Nephron progenitor cell (in vitro differentiated cells): ENCODE data around the gene HEPH.
A peak's percentile ranks its signal among the peaks of the same experiment; 100 is the strongest.

Experiments
- DNase-seq: peaks from one replicate; pipeline ENCODE4 v3.0.0; 2021
- H3K27ac Mint-ChIP-seq: 2 replicates; pipeline ENCODE4 v1.8.0; 2021; ENCODE audit warnings: mild to moderate bottlenecking, moderate library complexity, mixed read lengths
- H3K27me3 Mint-ChIP-seq: 2 replicates; pipeline ENCODE4 v1.8.0; 2021; ENCODE audit warnings: mild to moderate bottlenecking, low read depth, mixed read lengths; ENCODE audit not compliant: poor library complexity
- H3K36me3 Mint-ChIP-seq: 2 replicates; pipeline ENCODE4 v1.8.0; 2021; ENCODE audit warnings: low read depth, mixed read lengths
- H3K4me1 Mint-ChIP-seq: 2 replicates; pipeline ENCODE4 v1.8.0; 2021; ENCODE audit warnings: mixed read lengths
- H3K4me3 Mint-ChIP-seq: 2 replicates; pipeline ENCODE4 v1.8.0; 2021; ENCODE audit warnings: mild to moderate bottlenecking, moderate library complexity, mixed read lengths
- H3K9me3 Mint-ChIP-seq: 2 replicates; pipeline ENCODE4 v1.8.0; 2021; ENCODE audit warnings: mild to moderate bottlenecking, moderate library complexity, mixed read lengths
- TF ChIP-seq, protein P1 (sequence below): fragments of 200-600 bp; sonication (generic); IDR thresholded peaks from 2 replicates; pipeline ENCODE4 v1.5.0; 2021; ENCODE audit warnings: antibody characterized with exemption

Gene HEPH

DNA sequence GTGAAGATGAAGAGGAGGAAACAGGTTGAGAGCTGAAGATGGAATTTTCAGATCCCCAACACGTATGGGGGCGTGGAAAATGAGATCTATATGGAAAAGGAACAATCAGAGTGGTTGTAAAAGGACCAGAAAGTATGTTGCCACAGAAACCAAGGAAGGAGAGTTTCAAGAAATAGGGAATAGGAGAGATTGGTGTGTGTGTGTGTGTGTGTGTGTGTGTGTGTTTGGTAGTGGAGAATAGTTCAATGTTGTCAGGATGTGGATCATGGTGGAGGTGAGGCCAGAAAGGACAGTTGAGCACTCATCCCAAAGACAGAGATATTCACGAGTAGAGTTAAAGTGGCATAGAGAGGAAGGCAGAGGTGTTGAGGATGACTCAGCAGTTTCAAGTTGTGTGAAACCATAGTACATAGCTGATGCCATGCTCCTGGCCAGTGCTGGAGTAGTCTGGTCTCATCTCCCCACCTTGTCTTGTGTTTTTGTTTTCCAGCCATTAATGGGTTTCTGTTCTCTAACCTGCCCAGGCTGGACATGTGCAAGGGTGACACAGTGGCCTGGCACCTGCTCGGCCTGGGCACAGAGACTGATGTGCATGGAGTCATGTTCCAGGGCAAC is 36.1 kb downstream of the HEPH start:
- TF ChIP-seq, protein P1, sequence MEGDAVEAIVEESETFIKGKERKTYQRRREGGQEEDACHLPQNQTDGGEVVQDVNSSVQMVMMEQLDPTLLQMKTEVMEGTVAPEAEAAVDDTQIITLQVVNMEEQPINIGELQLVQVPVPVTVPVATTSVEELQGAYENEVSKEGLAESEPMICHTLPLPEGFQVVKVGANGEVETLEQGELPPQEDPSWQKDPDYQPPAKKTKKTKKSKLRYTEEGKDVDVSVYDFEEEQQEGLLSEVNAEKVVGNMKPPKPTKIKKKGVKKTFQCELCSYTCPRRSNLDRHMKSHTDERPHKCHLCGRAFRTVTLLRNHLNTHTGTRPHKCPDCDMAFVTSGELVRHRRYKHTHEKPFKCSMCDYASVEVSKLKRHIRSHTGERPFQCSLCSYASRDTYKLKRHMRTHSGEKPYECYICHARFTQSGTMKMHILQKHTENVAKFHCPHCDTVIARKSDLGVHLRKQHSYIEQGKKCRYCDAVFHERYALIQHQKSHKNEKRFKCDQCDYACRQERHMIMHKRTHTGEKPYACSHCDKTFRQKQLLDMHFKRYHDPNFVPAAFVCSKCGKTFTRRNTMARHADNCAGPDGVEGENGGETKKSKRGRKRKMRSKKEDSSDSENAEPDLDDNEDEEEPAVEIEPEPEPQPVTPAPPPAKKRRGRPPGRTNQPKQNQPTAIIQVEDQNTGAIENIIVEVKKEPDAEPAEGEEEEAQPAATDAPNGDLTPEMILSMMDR = no peak
- Mint-ChIP-seq H3K27ac (peak overlapping the region; percentile 46), H3K4me3 (no peak overlapping the region), H3K36me3 (peaks cover 24% of the 10 kb centered on the region), H3K27me3 (no peaks in the 10 kb centered on the region), H3K4me1 (no peaks in the 10 kb centered on the region), H3K9me3 (peaks cover 19% of the 10 kb centered on the region)
- DNase-seq = no peak

DNA sequence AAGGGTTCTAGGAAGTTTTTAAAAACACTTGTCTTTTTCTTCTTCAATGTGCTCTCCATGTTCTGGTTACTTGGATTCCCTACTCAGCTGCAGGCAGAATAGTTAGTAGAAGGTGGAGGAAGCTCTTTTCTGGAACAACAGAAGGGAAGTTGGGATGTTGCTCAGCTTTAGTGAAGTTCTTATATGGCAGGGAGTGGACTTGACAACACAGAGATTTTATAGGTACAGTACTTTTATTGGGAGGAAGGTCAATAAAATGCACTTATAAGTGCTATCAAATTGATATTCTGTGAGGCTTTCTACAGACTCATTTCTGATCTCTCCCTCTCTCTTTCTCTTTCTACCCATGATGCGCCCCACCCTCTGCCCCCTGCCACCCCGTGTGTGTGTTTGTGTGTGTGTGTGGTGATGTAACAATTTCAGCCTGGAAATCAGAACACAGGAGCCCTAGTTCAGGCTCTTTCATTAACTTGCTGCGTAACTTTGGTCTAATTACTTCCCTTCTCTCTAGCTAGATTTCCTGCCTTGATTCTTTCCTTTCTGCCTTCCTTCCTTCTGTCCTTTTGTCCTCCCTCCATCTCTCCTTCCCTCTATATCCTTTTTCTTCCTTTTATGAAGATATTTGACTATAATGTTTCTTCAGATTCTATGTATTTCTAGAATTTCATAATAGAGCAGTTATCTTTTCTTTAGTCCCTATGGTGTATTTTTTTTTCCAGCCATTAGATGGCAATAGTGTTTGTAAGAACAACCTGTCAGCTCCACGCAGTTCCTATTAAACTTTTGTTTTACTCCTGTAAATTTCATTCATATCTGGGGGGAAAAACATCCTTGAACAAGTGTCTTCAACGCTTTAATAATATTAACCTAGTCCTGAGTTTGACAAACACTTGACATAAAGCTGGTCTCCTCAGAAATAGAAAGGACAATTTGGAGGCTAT is 37.1 kb downstream of the HEPH start:
- TF ChIP-seq, protein P1 = no peak
- Mint-ChIP-seq H3K27me3 (no peaks in the 10 kb centered on the region), H3K4me3 (no peak overlapping the region), H3K36me3 (peaks cover 24% of the 10 kb centered on the region), H3K4me1 (no peaks in the 10 kb centered on the region), H3K9me3 (peaks cover 19% of the 10 kb centered on the region), H3K27ac (no peak overlapping the region)
- DNase-seq = no peak

DNA sequence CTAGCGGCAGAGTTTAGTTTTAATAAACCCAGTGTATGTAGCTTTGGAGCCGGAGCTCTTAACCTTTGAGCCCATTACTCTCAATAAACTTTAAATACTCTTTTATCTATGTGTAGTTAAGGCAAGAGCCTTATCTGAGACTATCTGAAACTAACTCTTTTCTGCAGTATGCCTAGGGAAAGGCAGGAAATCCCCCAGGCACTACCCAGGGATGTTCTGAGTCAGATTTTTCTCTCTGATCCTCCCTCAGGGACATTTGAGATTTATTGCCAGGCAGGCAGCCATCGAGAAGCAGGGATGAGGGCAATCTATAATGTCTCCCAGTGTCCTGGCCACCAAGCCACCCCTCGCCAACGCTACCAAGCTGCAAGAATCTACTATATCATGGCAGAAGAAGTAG is 39.1 kb downstream of the HEPH start:
- peak overlapping the region; percentile 85 for H3K27ac Mint-ChIP-seq

DNA sequence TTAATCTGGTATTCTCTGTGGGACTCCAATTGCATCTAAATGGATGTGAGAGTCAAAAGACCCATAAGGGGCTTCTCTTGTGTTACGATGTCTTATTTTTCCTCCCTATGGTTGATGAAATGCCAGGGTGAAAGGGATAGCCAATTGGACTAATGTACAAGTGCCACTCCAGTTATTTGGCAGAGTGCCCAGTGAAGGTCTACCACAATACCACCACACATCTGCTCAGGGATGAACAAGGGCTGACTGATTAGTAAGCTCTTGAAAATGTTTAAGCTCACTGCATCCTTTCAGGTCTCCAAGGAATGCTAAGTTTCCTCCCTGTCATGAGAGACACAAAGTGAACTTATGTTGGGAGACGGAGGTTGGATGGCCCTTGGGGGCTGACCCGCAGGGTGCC is 57.8 kb downstream of the HEPH start:
- TF ChIP-seq, protein P1 = no peak
- Mint-ChIP-seq H3K36me3 (peaks cover 56% of the 10 kb centered on the region), H3K4me3 (no peak overlapping the region), H3K27ac (no peak overlapping the region), H3K27me3 (no peaks in the 10 kb centered on the region), H3K4me1 (no peaks in the 10 kb centered on the region), H3K9me3 (peaks cover 51% of the 10 kb centered on the region)
- DNase-seq = no peak

More for the DNA sequence above, 39.1 kb downstream of the HEPH start:
- H3K9me3 Mint-ChIP-seq = peaks cover 19% of the 10 kb centered on the region
- H3K27me3 Mint-ChIP-seq = no peaks in the 10 kb centered on the region
- H3K36me3 Mint-ChIP-seq = peaks cover 24% of the 10 kb centered on the region
- DNase-seq = no peak
- no peaks in the 10 kb centered on the region for H3K4me1 Mint-ChIP-seq
- no peak overlapping the region for H3K4me3 Mint-ChIP-seq
- TF ChIP-seq, protein P1 = no peak

DNA sequence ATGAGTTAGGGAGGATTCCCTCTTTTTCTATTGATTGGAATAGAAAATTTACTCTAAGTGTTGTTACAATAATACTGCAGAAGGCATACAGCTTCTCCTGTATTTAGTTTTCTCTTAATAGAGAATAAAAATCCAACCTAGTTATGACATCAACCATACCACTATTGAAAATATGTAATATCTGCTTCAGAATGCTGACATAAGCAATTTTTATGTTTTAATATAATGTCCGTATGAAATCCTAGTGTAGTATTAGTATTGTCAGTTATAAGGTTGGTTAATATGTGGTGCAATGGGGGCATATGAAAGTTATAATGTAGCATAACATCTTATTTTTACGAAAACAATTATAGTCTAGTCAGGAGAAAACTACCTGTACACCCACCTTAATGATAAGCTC is 68.2 kb downstream of the HEPH start:
- TF ChIP-seq, protein P1 = no peak
- H3K4me3 Mint-ChIP-seq = no peak overlapping the region
- no peaks in the 10 kb centered on the region for H3K4me1 Mint-ChIP-seq
- H3K27me3 Mint-ChIP-seq = peaks cover 3% of the 10 kb centered on the region
- H3K27ac Mint-ChIP-seq = no peak overlapping the region
- peaks cover 57% of the 10 kb centered on the region for H3K9me3 Mint-ChIP-seq
- no peak for DNase-seq
- H3K36me3 Mint-ChIP-seq = peaks cover 59% of the 10 kb centered on the region
